SH-SY5Y (cell line): ENCODE data around the gene AGTR1.

Source experiments
- GATA2 ChIP-seq: IDR thresholded peaks from 2 replicates; pipeline ENCODE4 v1.6.1; 2011; ENCODE audit warnings: mild to moderate bottlenecking, low read depth, low read length
- GATA3 ChIP-seq: IDR thresholded peaks from 2 replicates; pipeline ENCODE4 v1.6.1; 2011; ENCODE audit warnings: low read depth, mild to moderate bottlenecking, low read length, moderate library complexity

DNA sequence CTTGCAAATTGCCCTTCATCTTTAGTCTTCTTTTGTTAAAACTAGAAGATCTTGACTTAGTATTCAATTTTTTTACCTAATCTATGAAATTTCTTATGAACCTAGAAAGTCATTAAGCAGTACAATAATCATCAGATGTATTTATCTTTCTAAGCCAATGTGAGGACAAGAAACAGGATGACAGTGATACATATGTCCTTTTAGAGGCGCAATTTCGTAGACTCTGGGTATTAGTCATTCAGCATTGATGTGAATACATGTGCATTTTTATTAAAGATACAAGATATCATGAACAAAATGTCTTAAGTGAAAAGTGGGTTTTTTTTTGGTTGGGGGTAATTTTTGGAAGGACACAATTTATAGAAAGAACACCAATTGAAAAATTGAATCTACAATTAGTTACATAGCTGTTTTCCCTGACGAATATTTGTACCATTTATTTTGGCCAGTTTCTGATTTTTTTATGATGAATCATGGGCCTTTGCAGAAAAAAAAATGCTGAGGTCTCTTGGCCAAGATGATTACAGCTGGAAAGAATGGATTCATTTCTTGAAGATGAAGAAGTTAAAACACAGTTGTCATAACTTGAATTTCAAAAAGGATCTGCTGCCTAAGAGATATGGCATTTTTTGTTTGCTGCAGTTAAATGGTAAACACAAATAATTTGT, 48.9 kb upstream of the AGTR1 start:
- TF ChIP-seq GATA2 = no peak
- TF ChIP-seq GATA3 = no peak
